ENCODE results near the gene DNAI1.

DNAI1 gene

GRCh38 chr9:34517185-34517584 lies 58.6 kb downstream of the DNAI1 start:
- TF ChIP-seq CTCF (conservative IDR thresholded peaks at IDR 0.05; ENCODE audit: low read length): no peak
- DNase-seq (ENCODE audit: low read depth): no peak
- no peak overlapping the region for H3K4me3 ChIP-seq (ENCODE audit: low read length)

- no peak for DNase-seq (ENCODE audit: low read depth)
- TF ChIP-seq CTCF (conservative IDR thresholded peaks at IDR 0.05; ENCODE audit: low read length): no peak
Measured at GRCh38 chr9:34518110-34518616, 59.6 kb downstream of the DNAI1 start.

GRCh38 chr9:34518896-34519295 lies 60.3 kb downstream of the DNAI1 start:
- TF ChIP-seq CTCF (conservative IDR thresholded peaks at IDR 0.05; ENCODE audit: low read length): no peak
- no peak overlapping the region for H3K4me3 ChIP-seq (ENCODE audit: low read length)
- no peak for DNase-seq (ENCODE audit: low read depth)

More at GRCh38 chr9:34518110-34518616, 59.6 kb downstream of the DNAI1 start:
- H3K4me3 ChIP-seq (ENCODE audit: low read length): no peak overlapping the region

DNA sequence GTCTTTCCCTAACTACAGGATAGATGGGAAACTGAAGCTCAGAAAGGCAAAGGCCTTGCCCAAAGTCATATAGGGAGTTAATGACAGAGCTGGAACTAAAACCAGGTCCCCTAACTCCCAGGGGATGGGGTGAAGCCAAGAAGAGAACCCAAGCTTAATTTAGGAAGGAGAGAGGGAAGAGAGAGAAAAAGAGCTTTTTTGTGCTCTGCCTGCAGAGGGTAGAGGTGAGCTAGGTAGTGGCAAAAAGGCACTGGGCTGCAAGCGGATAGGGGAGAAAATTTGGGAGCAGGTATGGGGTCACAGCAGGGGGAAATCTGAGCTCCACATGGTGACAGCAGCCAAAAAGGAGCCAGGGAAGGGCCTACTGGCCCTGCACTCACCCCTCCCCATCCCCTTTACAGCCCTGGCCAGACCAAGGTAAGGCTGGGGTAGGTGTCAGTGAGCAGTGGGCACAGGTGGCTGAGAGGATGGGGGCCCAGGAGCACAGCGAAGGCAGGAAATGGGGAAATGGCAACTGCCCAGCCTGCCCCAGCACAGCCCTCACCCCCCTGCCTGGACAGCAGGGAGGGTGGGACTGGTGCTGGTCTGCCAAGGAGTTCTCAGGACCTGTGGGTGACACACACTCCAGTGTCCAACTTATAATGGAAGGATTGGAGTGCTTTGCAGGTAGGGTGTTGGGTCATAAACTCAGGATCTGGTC lies 60.9 kb downstream of the DNAI1 start:
- no peak overlapping the region for H3K4me3 ChIP-seq (ENCODE audit: low read length)
- TF ChIP-seq CTCF (conservative IDR thresholded peaks at IDR 0.05; ENCODE audit: low read length): no peak
- DNase-seq (ENCODE audit: low read depth): no peak

- no peak for TF ChIP-seq CTCF (conservative IDR thresholded peaks at IDR 0.05; ENCODE audit: low read length)
- no peak for DNase-seq (ENCODE audit: low read depth)
- H3K4me3 ChIP-seq (ENCODE audit: low read length): no peak overlapping the region
Measured at GRCh38 chr9:34520096-34520495, 61.5 kb downstream of the DNAI1 start.

DNA sequence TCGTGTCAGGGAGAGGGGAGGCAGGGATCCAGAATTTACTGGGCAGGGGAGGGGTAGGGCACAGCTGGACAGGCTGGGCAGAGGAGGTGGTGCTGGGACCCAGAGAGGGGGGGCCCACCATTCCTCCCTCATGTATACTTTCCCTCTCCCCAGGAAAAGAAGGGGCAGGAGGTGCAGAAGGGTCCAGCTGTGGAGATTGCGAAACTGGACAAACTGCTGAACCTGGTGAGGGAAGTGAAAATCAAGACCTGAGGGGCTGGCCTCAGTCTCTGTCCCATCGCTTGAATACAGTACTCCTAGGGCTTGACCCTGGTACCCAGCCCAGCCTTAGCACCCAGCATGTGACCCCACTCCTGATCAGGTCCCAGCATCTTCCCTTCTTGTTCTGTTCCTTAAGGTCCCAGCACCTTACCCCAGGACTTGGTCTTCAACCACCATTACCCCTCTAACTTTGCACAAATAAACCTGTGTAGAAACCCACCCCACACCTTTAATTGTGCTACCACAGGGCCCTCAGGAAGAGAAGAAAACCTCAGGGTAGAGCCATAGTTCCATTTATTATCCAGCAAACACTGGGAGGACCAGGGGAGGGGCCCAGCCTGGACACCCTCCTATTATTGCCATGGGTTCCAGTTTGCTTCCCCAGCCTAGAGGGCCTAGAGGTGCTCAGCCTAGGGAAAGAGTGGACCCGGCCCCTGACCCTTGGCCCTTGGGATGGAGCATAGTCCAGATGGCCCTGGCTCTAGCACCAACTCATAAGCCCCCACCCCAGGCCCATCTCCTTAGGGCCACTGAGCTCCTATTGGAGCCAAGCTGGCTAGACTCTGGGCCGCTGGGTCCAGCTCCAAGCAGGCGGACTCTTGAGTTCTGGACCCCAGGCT lies 62.1 kb downstream of the DNAI1 start:
- DNase-seq (ENCODE audit: low read depth): no peak
- no peak overlapping the region for H3K4me3 ChIP-seq (ENCODE audit: low read length)
- TF ChIP-seq CTCF (conservative IDR thresholded peaks at IDR 0.05; ENCODE audit: low read length): no peak

Data from AG10803 (cell line).